CD14-positive monocyte (primary cell): ENCODE data around the gene THSD8. TPM values are rescaled to one million over a fixed set of nuclear protein-coding genes. Genes with fewer than 3 reads are reported as not detected.

ENCODE experiments used
- DNase-seq, 3 donors: peaks; one replicate each; pipeline ENCODE4 v3.0.0-alpha.2; 2011 to 2022
- H2AFZ ChIP-seq: 2 replicates; pipeline ENCODE4 v1.6.0; 2012; ENCODE audit warnings: mild to moderate bottlenecking, low read depth, low read length, inconsistent platforms; ENCODE audit not compliant: insufficient read depth, poor library complexity, severe bottlenecking
- H3K27ac ChIP-seq, 2 donors: 1 replicate in 1 of 2; 2 replicates in 1 of 2; pipeline ENCODE4 v1.5.1; 2012 to 2013; ENCODE audit warnings: low read length in 2 of 2, control low read depth in 1 of 2, inconsistent platforms in 1 of 2, low read depth in 1 of 2, mild to moderate bottlenecking in 1 of 2
- H3K27me3 ChIP-seq, 2 donors: one replicate each; pipeline versions ENCODE4 v1.6.0 to v1.6.1; 2011 to 2013; ENCODE audit warnings: low read length in 2 of 2; ENCODE audit not compliant: control insufficient read depth in 2 of 2, insufficient read depth in 2 of 2
- H3K36me3 ChIP-seq, 2 donors: replicated peaks in 1 of 2; 1 replicate in 1 of 2; 2 replicates in 1 of 2; pipeline versions ENCODE4 v1.5.1 to v1.6.1; 2012 to 2013; ENCODE audit warnings: low read length in 2 of 2, control low read depth in 1 of 2, inconsistent platforms in 1 of 2, mild to moderate bottlenecking in 1 of 2; ENCODE audit not compliant: insufficient read depth in 2 of 2, control insufficient read depth in 1 of 2
- H3K4me1 ChIP-seq, 2 donors: 1 replicate in 1 of 2; 2 replicates in 1 of 2; pipeline versions ENCODE4 v1.5.1 to v1.6.1; 2012 to 2013; ENCODE audit warnings: low read length in 2 of 2, control low read depth in 1 of 2, inconsistent platforms in 1 of 2, mild to moderate bottlenecking in 1 of 2, moderate library complexity in 1 of 2; ENCODE audit not compliant: insufficient read depth in 2 of 2, control insufficient read depth in 1 of 2
- H3K4me2 ChIP-seq: replicated peaks from 2 replicates; pipeline ENCODE3; 2012; ENCODE audit warnings: low read length, moderate library complexity, mild to moderate bottlenecking; ENCODE audit not compliant: poor library complexity, severe bottlenecking; ENCODE audit errors: extremely low read depth
- H3K4me3 ChIP-seq, 3 experiments: fragments of 200-600 bp in 1 of 3; sonication (generic) in 1 of 3; replicated peaks in 1 of 3; 1 replicate in 2 of 3; 2 replicates in 1 of 3; pipeline ENCODE4 v1.5.1; 2011 to 2013; ENCODE audit warnings: low read length in 3 of 3, mild to moderate bottlenecking in 3 of 3, control low read depth in 2 of 3, low read depth in 2 of 3, inconsistent platforms in 1 of 3, moderate library complexity in 1 of 3
- H3K79me2 ChIP-seq: 2 replicates; pipeline ENCODE4 v1.6.0; 2012; ENCODE audit warnings: mild to moderate bottlenecking, control low read depth, inconsistent platforms, low read length, moderate library complexity; ENCODE audit not compliant: insufficient read depth
- H3K9ac ChIP-seq: 2 replicates; pipeline ENCODE4 v1.6.0; 2017; ENCODE audit warnings: low read length, mild to moderate bottlenecking; ENCODE audit not compliant: insufficient read depth, poor library complexity, severe bottlenecking
- H3K9me3 ChIP-seq, 2 donors: replicated peaks in 1 of 2; 1 replicate in 1 of 2; 2 replicates in 1 of 2; pipeline versions ENCODE4 v1.5.1 to v1.6.1; 2012 to 2013; ENCODE audit warnings: low read length in 2 of 2, control low read depth in 1 of 2; ENCODE audit not compliant: control insufficient read depth in 1 of 2, insufficient read depth in 1 of 2
- H4K20me1 ChIP-seq: 2 replicates; pipeline ENCODE4 v1.6.0; 2012; ENCODE audit warnings: mild to moderate bottlenecking, low read length, control low read depth, moderate library complexity; ENCODE audit not compliant: insufficient read depth
- H3K27ac Mint-ChIP-seq, 7 donors: one replicate each; pipeline ENCODE4 v1.8.0; 2020; ENCODE audit warnings: mild to moderate bottlenecking in 7 of 7, mixed read lengths in 7 of 7, moderate library complexity in 6 of 7, inconsistent platforms in 2 of 7
- H3K27me3 Mint-ChIP-seq, 3 donors: one replicate each; pipeline ENCODE4 v1.8.0; 2021 to 2022; ENCODE audit warnings: low read depth in 3 of 3, mild to moderate bottlenecking in 3 of 3, mixed read lengths in 3 of 3, moderate library complexity in 3 of 3, inconsistent platforms in 1 of 3
- H3K36me3 Mint-ChIP-seq, 2 donors: one replicate each; pipeline ENCODE4 v1.8.0; 2020; ENCODE audit warnings: mixed read lengths in 2 of 2, inconsistent platforms in 1 of 2, mild to moderate bottlenecking in 1 of 2
- H3K4me1 Mint-ChIP-seq: one replicate; pipeline ENCODE4 v1.8.0; 2020; ENCODE audit warnings: mild to moderate bottlenecking, mixed read lengths
- H3K4me3 Mint-ChIP-seq, 2 donors: one replicate each; pipeline ENCODE4 v1.8.0; 2020; ENCODE audit warnings: mild to moderate bottlenecking in 2 of 2, mixed read lengths in 2 of 2, moderate library complexity in 1 of 2
- H3K9me3 Mint-ChIP-seq, 7 donors: one replicate each; pipeline ENCODE4 v1.8.0; 2020 to 2022; ENCODE audit warnings: mixed read lengths in 7 of 7, mild to moderate bottlenecking in 6 of 7, moderate library complexity in 6 of 7, inconsistent platforms in 2 of 7
- WGBS: methylation state at CpG from one replicate; pipeline ENCODE4 v1.1.5; 2013; ENCODE audit warnings: missing lambda C conversion rate; ENCODE audit not compliant: insufficient coverage; 5-methylcytosine and 5-hydroxymethylcytosine counted together
- intact Hi-C, 2 donors: fragments of 100-400 bp; cut with micrococcal nuclease; formaldehyde crosslinking; loops; one replicate each; pipeline versions ENCODE4 v1.15.0 to v1.15.1; 2023
- polyA plus RNA-seq, 3 donors: library from polyadenylated mRNA; depleted of rRNA in 1 of 3; unstranded in 2 of 3; stranded (reverse) in 1 of 3; fragments of 300-500 nt in 2 of 3; fragments of >200 nt in 1 of 3; fragmentation: Illumina TruSeq in 2 of 3; gene quantifications; 1 replicate in 2 of 3; 2 replicates in 1 of 3; pipeline ENCODE4 v1.2.3, GENCODE V29; 2012 to 2021
- TF ChIP-seq, protein P1 (sequence below): fragments of 200-600 bp; IDR thresholded peaks from one replicate; pipeline ENCODE4 v1.8.0; 2022; ENCODE audit warnings: antibody characterized with exemption, mild to moderate bottlenecking

Gene THSD8
- polyA plus RNA-seq, 3 donors: 4.0 TPM; not detected in 2

DNA sequence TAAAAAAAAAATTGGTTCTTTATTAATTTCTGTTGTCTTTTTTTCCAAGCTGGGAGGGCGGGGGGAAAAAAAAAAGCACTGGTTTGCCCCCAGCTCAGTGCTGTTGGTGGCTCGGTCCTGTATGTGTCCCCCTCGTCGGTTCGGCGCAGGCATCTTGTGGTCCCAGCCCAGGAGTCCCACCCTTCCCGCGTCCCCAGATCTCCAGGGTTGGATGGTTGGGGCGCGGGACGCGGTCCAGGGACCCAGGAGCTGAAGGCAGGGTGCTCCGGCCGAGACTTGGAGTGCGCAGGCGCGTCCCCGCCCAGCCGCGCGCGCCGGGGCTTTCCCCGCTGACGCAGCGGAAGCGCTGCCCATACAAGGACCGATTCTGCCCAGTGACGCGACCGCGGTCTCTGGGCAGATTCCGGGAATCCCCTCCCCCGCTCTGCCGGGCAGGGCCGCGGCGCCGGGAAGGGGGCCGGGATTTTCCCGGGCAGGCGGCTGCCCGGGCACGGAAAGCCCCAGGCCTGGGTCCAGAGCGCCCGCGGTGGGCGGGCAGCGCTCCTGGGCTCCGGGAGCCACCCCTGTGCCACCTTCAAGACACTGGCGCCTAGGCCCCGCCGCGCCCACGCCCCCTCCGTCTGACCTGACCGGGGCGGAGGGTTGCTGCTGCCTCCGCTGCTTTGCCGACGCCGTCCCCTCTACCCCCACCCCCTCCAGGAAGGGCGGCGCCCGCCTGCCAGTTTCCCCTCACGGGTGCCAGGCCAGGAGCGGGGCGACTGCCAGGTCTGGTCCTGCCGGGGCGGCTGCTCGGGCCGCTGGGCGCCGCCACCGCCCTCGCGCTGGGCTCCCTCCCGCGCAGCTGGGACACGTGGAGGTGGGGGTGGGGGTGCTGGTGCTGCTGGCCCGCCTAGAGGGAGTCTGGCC lies 8.3 kb upstream of the THSD8 start:
- peaks cover 57% of the 10 kb centered on the region for H3K79me2 ChIP-seq
- Mint-ChIP-seq H3K27me3 (peaks cover 0 to 4% (median 1%) of the 10 kb centered on the region in 3 donors), H3K4me3 (peak overlapping the region; percentile 94 to 98), H3K4me1 (peaks cover 33% of the 10 kb centered on the region), H3K36me3 (peaks cover 2 to 15% of the 10 kb centered on the region in 2 donors), H3K9me3 (peaks cover 0 to 9% (median 0%) of the 10 kb centered on the region in 7 donors), H3K27ac (peak overlapping the region; percentile 98 to 100 (median 100))
- TF ChIP-seq, protein P1, sequence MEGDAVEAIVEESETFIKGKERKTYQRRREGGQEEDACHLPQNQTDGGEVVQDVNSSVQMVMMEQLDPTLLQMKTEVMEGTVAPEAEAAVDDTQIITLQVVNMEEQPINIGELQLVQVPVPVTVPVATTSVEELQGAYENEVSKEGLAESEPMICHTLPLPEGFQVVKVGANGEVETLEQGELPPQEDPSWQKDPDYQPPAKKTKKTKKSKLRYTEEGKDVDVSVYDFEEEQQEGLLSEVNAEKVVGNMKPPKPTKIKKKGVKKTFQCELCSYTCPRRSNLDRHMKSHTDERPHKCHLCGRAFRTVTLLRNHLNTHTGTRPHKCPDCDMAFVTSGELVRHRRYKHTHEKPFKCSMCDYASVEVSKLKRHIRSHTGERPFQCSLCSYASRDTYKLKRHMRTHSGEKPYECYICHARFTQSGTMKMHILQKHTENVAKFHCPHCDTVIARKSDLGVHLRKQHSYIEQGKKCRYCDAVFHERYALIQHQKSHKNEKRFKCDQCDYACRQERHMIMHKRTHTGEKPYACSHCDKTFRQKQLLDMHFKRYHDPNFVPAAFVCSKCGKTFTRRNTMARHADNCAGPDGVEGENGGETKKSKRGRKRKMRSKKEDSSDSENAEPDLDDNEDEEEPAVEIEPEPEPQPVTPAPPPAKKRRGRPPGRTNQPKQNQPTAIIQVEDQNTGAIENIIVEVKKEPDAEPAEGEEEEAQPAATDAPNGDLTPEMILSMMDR: no peak
- peak overlapping the region; percentile 100 for H3K9ac ChIP-seq
- peak overlapping the region; percentile 95 to 100 for H3K27ac ChIP-seq
- peaks cover 42 to 44% of the 10 kb centered on the region in 2 donors for H3K4me1 ChIP-seq
- no peaks in the 10 kb centered on the region for H3K27me3 ChIP-seq
- H3K4me2 ChIP-seq: peak overlapping the region; percentile 99
- peak; percentile 93 to 95 (median 95) for DNase-seq
- H4K20me1 ChIP-seq: peaks cover 46% of the 10 kb centered on the region
- H3K9me3 ChIP-seq: no peaks in the 10 kb centered on the region
- no peaks in the 10 kb centered on the region for H3K36me3 ChIP-seq
- H2AFZ ChIP-seq: no peak overlapping the region
- intact Hi-C loops: loop anchor here (2.0 to 10.0 kb wide), 5 partner anchors 15 to 359 kb away; partner anchors contain the start of genes CALR (in 1 of the 2), IER2 (in 1 of the 2), MAN2B1 (in 1 of the 2) and STX10 (in 1 of the 2)
- H3K4me3 ChIP-seq: peak overlapping the region; percentile 86 to 100 (median 100)
- 0% methylated on average over 60 of the region's 81 CpGs for WGBS

DNA sequence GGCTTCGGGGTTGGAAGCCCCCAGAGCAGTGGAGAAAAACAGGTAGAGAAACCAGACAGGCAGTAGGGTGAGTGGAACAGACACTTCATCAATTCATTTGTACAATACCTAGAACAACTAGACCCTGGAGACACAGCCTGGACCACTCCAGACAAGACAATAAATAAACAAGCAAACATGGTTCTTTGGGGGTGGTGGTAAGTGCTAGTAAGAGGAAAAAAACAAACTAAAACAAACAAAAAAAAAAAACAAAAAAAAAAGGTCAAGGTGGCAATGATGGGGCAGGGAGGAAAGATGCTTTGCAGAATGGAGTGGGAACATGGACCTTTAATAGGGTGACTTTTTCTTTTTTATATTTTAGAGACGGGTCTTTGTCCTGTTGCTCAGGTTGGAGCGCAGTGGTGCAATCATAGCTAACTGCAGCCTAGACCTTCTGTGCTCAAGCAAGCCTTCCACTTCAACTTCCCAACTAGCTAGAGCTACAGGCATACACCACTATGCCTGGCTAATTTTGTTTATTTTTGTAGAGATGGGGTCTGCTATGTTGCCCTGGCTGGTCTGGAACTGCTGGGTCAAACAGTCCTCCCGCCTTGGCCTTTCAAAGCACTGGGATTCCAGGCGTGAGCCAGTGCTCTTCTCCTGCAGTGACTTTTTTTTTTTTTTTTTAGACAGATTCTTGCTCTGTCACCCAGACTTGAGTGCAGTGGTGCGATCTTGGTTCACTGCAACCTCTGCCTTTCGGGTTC lies 7.5 kb upstream of the THSD8 start:
- Histone ChIP-seq H3K79me2 (peaks cover 49% of the 10 kb centered on the region), H3K27me3 (no peaks in the 10 kb centered on the region), H3K4me2 (peak overlapping the region; percentile 99), H4K20me1 (peaks cover 46% of the 10 kb centered on the region), H3K9me3 (no peaks in the 10 kb centered on the region), H2AFZ (no peak overlapping the region), H3K4me3 (peak overlapping the region; percentile 86 to 100 (median 100)), H3K4me1 (peaks cover 35 to 38% of the 10 kb centered on the region in 2 donors), H3K36me3 (no peaks in the 10 kb centered on the region), H3K27ac (peak overlapping the region; percentile 95 to 100), H3K9ac (peak overlapping the region; percentile 100)
- intact Hi-C loops: loop anchor here (2.0 to 10.0 kb wide), 5 partner anchors 16 to 358 kb away; partner anchors contain the start of genes CALR (in 1 of the 2), IER2 (in 1 of the 2), MAN2B1 (in 1 of the 2) and STX10 (in 1 of the 2)
- WGBS: 96% methylated on average over 2 of the region's 7 CpGs
- H3K4me3 Mint-ChIP-seq: peak overlapping the region; percentile 84 to 87
- H3K36me3 Mint-ChIP-seq: peaks cover 2 to 17% of the 10 kb centered on the region in 2 donors
- peak; percentile 41 to 49 (median 44) for DNase-seq
- H3K4me1 Mint-ChIP-seq: peaks cover 31% of the 10 kb centered on the region
- TF ChIP-seq, protein P1: no peak
- H3K9me3 Mint-ChIP-seq: peaks cover 0 to 9% (median 0%) of the 10 kb centered on the region in 7 donors
- peak overlapping the region; percentile 91 to 100 (median 95) for H3K27ac Mint-ChIP-seq
- H3K27me3 Mint-ChIP-seq: peaks cover 0 to 4% (median 0%) of the 10 kb centered on the region in 3 donors
